Glutamatergic neuron (in vitro differentiated cells): ENCODE results near the gene RNF175. TPM values are rescaled to one million over a fixed set of nuclear protein-coding genes. Genes with fewer than 3 reads are reported as not detected.

ENCODE experiments used
- DNase-seq: peaks from one replicate; pipeline ENCODE4 v3.0.0; 2022
- H3K27ac Mint-ChIP-seq: one replicate; pipeline ENCODE4 v1.8.0; 2020; ENCODE audit warnings: mild to moderate bottlenecking, mixed read lengths, inconsistent platforms; ENCODE audit not compliant: unreplicated experiment
- H3K27me3 Mint-ChIP-seq: one replicate; pipeline ENCODE4 v1.8.0; 2020; ENCODE audit warnings: mild to moderate bottlenecking, moderate library complexity, mixed read lengths, inconsistent platforms; ENCODE audit not compliant: unreplicated experiment
- H3K36me3 Mint-ChIP-seq: one replicate; pipeline ENCODE4 v1.8.0; 2020; ENCODE audit warnings: mild to moderate bottlenecking, mixed read lengths, inconsistent platforms; ENCODE audit not compliant: unreplicated experiment
- H3K4me1 Mint-ChIP-seq: one replicate; pipeline ENCODE4 v1.8.0; 2020; ENCODE audit warnings: mild to moderate bottlenecking, low read depth, mixed read lengths, inconsistent platforms; ENCODE audit not compliant: unreplicated experiment
- H3K4me3 Mint-ChIP-seq: one replicate; pipeline ENCODE4 v1.8.0; 2020; ENCODE audit warnings: mild to moderate bottlenecking, mixed read lengths, inconsistent platforms; ENCODE audit not compliant: unreplicated experiment
- H3K9me3 Mint-ChIP-seq: one replicate; pipeline ENCODE4 v1.8.0; 2020; ENCODE audit warnings: mild to moderate bottlenecking, moderate library complexity, mixed read lengths, inconsistent platforms; ENCODE audit not compliant: unreplicated experiment
- total RNA-seq: library from RNA; stranded (reverse); fragmentation: NEBNext Ultra II Directional; extraction: Animal tissue kit (Norgen Biotek cat#: 25700); gene quantifications from one replicate; pipeline ENCODE4 v1.2.1, GENCODE V29; 2021; ENCODE audit not compliant: unreplicated experiment
- TF ChIP-seq, protein P1 (sequence below): fragments of 200-600 bp; sonication (generic); IDR thresholded peaks from one replicate; pipeline ENCODE4 v1.5.0; 2021; ENCODE audit not compliant: partially characterized antibody, unreplicated experiment

Gene RNF175
- total RNA-seq, 1 donor from 2014 or later: 2.1 TPM

DNA sequence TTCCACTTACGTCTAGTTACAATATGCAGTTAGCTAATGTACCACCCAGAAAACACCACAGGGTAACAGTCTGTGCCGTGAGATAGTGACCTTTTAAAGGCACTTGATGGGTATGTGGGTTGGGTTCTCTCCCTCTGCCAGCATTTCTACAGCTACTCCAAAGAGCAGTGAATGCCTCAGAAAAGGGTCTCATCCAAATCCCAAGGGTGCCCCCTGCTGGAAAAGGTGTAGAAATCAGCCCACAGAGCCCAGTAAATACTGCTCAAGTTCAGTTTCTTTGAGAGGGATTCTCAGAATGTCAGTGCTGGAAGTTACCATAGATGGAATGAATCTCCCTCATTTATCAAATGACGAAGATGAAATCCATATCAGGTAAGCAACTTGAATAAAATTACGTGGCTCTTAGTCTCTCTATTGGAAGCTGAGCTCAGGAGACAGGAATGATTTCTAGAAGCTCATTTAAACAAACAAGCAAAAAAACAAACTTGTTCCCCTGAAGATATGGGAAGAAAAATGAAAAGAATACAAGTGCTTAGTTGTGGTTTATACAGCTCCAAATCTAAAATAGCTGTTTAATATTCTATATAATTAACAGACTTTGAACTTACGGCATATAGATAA lies 9.5 kb downstream of the RNF175 start:
- TF ChIP-seq, protein P1, sequence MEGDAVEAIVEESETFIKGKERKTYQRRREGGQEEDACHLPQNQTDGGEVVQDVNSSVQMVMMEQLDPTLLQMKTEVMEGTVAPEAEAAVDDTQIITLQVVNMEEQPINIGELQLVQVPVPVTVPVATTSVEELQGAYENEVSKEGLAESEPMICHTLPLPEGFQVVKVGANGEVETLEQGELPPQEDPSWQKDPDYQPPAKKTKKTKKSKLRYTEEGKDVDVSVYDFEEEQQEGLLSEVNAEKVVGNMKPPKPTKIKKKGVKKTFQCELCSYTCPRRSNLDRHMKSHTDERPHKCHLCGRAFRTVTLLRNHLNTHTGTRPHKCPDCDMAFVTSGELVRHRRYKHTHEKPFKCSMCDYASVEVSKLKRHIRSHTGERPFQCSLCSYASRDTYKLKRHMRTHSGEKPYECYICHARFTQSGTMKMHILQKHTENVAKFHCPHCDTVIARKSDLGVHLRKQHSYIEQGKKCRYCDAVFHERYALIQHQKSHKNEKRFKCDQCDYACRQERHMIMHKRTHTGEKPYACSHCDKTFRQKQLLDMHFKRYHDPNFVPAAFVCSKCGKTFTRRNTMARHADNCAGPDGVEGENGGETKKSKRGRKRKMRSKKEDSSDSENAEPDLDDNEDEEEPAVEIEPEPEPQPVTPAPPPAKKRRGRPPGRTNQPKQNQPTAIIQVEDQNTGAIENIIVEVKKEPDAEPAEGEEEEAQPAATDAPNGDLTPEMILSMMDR: peak; percentile 71
- Mint-ChIP-seq H3K9me3 (peaks cover 3% of the 10 kb centered on the region), H3K4me1 (no peaks in the 10 kb centered on the region), H3K36me3 (peaks cover 5% of the 10 kb centered on the region), H3K27me3 (peaks cover 1% of the 10 kb centered on the region), H3K27ac (no peak overlapping the region), H3K4me3 (no peak overlapping the region)
- peak; percentile 67 for DNase-seq

DNA sequence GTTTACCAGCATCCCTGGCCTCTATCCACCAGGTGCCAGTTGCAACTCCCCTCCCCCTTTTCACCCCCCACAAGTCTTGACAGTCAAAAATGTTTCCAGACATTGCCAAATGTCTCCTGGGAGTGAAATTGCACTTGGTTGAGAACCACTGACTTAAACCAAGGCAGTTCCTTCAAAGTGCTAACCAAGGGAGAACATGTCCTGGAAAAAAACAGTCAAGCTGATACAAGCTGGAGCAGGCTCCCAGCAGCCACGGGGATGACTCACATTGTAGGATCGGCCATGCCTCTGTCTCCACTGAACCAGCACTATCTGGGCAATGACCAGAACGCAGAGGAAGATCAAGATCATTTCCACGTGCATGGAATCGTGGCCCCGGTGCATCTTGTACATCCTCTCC lies 11.4 kb downstream of the RNF175 start:
- H3K27me3 Mint-ChIP-seq: no peaks in the 10 kb centered on the region
- no peaks in the 10 kb centered on the region for H3K36me3 Mint-ChIP-seq
- H3K4me1 Mint-ChIP-seq: no peaks in the 10 kb centered on the region
- no peak for DNase-seq
- H3K27ac Mint-ChIP-seq: no peak overlapping the region
- no peak overlapping the region for H3K4me3 Mint-ChIP-seq
- peaks cover 3% of the 10 kb centered on the region for H3K9me3 Mint-ChIP-seq
- TF ChIP-seq, protein P1: no peak

DNA sequence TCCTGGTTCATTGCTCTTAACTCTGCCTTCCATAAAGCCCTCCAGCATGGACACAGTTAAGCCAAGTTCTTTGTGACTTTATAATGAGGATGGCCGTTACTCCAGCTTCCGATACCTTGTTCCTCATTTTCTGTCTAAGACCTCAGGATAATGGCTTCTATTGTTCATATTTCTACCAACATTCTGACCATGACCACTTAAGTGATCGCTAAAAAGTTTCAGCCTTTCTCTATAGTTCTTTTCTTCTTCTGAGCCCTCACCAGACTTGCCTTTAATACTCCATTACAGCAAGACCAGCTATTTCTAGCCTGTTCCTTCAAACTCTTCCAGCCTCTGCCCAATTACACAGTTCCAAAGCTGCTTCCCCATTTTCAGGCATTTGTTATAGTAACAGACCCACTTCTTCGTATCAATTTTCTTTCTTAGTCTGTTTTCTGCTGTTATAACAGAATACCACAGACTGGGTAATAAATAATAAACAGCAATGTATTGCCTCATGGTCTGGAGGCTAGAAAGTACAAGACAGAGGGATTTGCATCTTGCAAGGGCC lies 12.3 kb downstream of the RNF175 start:
- H3K4me3 Mint-ChIP-seq: no peak overlapping the region
- no peak overlapping the region for H3K27ac Mint-ChIP-seq
- no peaks in the 10 kb centered on the region for H3K27me3 Mint-ChIP-seq

DNA sequence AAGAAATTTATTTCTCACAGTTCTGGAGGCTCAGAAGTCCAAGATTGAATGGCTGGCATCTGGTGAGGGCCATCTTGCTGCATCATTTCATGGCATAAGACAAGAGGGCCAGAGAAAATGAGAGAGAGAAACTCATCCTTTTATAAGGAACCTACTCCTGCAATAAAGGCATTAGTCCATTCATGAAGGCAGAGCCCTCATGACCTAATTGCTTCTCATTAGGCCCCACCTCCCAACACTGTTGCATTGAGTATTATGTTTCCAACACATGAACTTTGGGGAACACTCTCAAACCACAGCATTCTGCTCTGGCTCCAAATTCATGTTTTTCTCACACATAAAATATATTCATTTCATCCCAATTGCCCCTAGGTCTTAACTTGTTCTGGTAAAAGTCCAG lies 14.2 kb downstream of the RNF175 start:
- H3K4me1 Mint-ChIP-seq: no peaks in the 10 kb centered on the region
- TF ChIP-seq, protein P1: no peak
- H3K27me3 Mint-ChIP-seq: no peaks in the 10 kb centered on the region
- H3K9me3 Mint-ChIP-seq: peaks cover 3% of the 10 kb centered on the region
- peaks cover 4% of the 10 kb centered on the region for H3K36me3 Mint-ChIP-seq
- no peak overlapping the region for H3K27ac Mint-ChIP-seq
- no peak overlapping the region for H3K4me3 Mint-ChIP-seq
- no peak for DNase-seq

More for the DNA sequence above, 12.3 kb downstream of the RNF175 start:
- TF ChIP-seq, protein P1: no peak
- H3K9me3 Mint-ChIP-seq: peaks cover 3% of the 10 kb centered on the region
- DNase-seq: no peak
- no peaks in the 10 kb centered on the region for H3K36me3 Mint-ChIP-seq
- H3K4me1 Mint-ChIP-seq: no peaks in the 10 kb centered on the region

DNA sequence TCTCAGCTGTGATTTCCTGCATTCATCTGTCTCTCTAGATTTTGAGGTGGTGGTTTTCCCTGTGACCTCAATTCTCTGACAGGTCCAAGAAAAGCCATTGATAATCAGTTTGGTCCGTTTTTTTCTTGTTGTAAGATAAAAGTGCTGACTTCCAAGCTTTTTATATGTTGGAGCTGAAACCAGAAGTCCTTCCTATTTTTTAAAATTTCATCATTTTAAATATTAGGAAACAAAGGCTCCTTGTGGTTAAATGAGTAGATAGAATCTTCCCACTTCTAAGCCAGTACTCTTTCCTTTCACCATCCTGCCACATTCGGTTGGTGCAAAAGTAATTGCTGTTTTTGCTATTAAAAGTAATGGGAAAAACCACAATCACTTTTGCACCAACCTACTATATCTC lies 18.3 kb downstream of the RNF175 start:
- TF ChIP-seq, protein P1: no peak
- H3K27me3 Mint-ChIP-seq: no peaks in the 10 kb centered on the region
- DNase-seq: no peak
- no peaks in the 10 kb centered on the region for H3K4me1 Mint-ChIP-seq
- no peak overlapping the region for H3K4me3 Mint-ChIP-seq
- no peak overlapping the region for H3K27ac Mint-ChIP-seq
- H3K36me3 Mint-ChIP-seq: peaks cover 4% of the 10 kb centered on the region
- H3K9me3 Mint-ChIP-seq: peaks cover 4% of the 10 kb centered on the region
